GM18526 (cell line): Measurements from ENCODE around the gene PDZD2.

Experiments
- POLR2A ChIP-seq: IDR thresholded peaks from 3 replicates; pipeline ENCODE4 v1.6.1; 2011; ENCODE audit not compliant: insufficient read length; ENCODE audit errors: extremely low read depth

PDZD2 gene

DNA sequence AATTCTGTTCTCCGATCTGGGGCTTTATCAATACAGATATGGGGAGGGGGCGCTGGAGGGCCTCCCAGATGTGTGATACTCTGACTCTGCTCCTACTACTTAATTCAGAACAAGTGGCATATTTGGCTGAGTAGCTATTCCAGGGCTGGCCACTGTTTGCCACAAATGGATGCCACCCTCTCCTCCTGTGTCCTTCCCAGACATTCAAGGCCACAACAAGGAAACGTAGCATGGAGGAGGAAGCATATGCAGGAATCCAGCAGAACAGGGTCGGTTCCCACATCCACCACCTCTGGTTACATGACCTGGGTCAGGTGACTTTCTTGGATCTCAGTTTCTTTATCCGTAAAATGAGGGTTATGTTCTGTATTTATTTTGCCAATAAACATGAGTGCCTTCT, 404.2 kb downstream of the PDZD2 start:
- no peak for TF ChIP-seq POLR2A

DNA sequence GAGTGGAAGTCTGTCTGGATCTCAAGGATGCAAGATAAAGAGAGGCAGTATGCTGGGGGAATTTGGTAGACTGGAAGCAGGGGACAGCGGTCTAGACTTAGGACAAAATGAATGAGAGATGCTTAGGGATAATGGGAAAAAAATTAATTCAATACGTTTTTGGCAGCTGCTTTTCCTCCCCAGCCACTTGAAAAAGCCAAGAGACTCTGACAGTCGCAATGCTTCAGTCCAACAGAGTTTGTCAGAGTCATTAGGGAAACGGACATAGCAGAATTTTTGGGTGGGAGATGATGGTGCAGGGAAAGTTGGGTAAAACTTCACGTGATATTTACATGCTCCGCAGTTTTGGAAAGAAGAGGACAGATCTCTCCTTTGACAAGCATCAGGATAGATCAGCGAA, 405.5 kb downstream of the PDZD2 start:
- TF ChIP-seq POLR2A, result no peak

DNA sequence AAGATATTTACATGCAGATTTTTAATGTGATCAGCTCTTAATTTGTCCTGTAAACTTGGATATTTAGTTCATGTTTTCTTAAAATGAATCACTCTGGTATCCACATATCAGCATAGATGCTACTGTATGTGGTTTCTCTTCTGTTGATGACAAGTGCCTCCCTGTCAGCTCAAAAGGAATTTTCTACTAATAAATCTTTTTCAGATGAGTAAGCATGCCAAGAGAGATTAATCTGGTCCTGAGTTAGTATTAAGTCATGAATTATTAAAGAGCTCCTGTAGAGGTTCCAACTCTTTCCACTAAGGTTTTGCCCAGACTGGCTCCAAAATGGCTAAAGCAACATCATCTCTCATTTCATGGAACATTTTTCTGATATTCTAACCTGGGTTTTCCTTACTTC, 406.0 kb downstream of the PDZD2 start:
- no peak for TF ChIP-seq POLR2A

DNA sequence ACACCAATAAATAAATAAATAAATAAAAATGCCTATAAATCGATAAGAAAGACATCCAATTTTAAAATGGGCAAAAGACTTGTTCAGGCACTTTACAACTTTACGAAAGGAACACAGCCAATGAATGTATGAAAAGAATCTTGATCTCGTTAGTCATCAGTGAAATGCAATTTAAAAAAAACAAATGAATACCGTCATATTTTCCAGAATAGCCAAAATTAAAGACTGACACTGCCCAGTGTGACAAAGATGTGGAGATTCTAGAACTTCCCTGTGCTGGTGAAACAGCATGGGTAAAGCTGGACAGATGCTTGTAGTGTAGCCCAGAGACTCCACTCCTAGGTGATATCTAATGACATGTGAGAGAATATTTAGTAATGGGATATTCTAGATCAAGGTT, 408.1 kb downstream of the PDZD2 start:
- TF ChIP-seq POLR2A, result no peak

DNA sequence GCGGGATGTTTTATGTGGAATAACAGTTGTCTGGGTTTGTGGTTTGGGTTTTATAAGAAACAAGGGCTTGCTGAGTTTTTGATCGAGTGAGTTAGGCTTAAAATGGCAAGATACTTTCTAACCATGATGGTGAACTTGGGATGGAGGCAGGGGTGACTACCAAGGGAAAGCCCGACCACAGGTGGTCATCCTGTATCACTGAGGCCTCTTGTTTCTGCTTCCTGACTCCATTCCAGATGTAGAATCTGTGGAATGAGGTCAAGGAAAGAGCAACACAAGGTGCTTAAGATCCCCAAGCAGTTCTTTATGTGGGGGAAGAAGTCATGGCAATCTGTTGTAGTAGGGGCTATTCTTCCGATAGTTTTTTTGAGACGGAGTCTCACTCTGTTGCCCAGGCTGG, 412.9 kb downstream of the PDZD2 start:
- no peak for TF ChIP-seq POLR2A

DNA sequence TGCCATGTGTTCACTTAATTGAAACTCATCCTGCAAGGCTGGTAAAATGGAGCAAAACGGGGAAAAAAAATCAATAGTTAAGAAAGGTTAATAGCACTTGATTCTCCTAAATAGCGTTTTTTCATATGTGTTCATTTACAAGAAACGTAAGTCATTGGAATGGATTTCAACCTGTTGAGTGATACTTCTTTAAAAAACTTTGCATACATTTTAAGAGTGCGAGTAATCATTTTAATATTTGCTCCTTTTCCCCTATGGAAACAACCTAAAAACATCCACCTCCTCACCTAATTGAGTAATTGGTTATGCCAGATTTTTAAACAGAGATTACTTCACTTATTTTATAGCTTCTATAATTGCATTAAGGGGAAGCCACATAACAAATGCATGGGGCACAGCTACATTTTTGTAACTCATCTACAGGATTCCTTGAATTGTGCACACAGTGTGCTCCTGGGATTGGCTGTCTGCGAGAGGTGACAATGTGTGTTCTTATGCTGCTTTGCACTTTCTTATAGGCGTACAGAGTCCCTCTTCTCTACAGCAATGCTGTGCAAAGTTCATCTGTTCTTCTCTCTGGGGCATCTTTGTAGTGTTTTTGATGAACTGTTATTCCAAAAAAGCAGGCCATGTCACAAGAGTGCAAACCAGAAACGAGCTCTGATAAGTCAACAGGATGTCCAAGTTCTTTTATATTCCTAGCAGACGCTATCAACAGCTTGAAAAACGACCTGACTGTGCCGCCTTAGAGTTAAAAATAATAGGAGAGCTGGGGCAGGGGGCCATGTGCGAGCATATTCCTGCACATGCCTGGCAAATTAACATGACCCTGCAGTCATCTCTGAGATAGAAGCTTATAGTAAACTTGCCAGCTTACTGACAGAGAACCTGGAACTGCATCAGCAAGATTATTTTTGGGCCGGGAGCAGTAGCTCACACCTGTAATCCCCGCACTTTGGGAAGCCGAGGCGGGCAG, 417.2 kb downstream of the PDZD2 start:
- TF ChIP-seq POLR2A, result no peak

DNA sequence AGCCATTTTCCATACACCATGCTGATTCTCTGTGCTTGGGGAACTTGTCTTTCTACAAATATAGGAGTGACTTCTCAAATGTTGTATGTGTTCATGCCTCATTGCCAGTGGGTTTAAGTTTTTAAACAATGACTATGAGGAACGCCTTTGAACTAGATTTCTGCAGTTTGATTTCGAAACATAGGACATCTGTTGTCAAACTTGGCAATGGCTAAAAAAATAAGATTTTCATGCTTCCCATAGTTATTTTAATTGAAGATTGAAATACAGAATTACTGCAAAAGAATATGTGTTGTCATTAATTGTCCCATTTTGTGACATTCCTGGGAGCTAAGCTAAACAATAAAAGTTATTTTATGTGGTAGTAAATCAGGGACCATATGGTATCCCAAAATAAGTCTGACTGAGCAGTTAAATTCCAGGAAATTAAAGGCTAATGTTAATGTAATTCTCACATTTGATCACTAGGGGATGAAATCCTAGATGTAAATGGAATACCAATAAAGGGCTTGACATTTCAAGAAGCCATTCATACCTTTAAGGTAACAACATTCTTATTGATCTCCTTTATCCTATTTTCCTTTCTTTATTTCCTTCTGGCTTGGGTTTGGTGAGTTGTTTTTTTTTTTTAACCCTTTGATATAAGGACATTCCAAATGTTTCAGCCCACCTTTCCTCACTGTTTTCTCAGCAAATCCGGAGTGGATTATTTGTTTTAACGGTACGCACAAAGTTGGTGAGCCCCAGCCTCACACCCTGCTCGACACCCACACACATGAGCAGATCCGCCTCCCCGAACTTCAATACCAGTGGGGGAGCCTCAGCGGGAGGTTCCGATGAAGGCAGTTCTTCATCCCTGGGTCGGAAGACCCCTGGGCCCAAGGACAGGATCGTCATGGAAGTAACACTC, 418.5 kb downstream of the PDZD2 start:
- TF ChIP-seq POLR2A, result no peak

DNA sequence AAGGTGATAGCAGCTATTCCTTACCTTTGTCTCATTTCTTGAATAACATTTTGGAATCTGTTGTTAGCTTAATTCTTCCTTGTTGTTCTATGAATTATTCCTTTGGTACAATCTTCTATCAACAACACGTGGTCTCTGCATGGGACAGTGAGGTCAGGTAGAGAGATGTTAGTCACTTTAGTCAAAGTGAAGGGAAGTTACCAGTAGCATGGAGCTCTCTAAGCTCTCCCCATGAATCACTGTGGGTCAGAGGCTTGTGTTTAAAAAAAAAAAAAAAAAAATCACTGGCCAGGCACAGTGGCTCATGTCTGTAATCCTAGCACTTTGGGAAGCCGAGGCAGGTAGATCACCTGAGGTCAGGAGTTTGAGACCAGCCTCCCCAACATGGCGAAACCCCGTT, 419.2 kb downstream of the PDZD2 start:
- TF ChIP-seq POLR2A, result no peak

DNA sequence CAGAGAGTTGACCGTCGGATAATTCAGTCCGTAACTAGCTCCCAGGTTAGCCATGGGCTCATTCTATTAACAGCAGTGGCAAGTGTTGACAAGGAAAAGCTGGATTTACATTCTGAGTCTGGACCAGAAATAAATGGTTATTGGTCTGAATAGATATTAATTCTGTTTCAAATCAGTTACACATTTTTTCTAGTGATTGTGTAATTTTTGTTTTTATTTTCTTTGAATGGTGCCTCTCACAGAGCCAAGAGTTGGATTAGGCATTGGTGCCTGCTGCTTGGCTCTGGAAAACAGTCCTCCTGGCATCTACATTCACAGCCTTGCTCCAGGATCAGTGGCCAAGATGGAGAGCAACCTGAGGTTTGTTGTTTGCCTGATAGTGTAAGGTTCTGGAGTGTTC, 420.1 kb downstream of the PDZD2 start:
- no peak for TF ChIP-seq POLR2A

DNA sequence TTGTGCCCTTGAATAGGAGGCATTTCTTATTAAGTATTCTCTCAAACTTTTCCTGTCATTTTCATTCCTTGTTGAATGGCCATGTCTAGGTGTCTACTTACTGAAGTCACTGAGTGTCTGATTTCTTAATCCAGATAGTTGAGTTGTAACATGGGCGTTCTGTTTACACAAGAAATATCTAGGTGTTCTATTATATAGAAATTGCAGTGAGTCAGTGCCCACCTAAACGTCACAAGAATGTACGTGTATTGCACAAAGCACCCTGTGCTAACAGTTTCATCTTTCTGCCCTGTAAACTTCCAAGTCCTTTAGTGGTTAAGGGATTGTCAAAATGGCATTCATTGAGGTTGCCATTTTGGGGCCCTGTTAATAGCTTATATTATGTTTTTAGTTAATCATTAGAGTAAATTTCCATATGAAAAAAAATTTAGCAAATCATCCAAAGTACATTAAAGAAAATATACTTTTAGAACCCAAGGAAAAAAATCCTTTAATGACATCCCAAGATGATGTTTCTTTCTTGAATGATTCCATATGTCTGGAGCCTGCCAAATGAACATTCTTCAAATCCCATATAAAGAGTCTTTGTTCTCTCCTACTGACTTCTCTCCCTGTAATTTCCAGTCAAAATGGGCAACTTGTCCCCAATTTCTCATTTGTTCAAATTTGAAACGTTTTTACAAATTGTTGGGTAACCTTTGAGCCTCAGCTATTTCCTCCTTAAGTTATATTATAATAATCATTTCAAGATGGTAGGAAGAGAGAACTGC, 421.0 kb downstream of the PDZD2 start:
- TF ChIP-seq POLR2A, result no peak

DNA sequence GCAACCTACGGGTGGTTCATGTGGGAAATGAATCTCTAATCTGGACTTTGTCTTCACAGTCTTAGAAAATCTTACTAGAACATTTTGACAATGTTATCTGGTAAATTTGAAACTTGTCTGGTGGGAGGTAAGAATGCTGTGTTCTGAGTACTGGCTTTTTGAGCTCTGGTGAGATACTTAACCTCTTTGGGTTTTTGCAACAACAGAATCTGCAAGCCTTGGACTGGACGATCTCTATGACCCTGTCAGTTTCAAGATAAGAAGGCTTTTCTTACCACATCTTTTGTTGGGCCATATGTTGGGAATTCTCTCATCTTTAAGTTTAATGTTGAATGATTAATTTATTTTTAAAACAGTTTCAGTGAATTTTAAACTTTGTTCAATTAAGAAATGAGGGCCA, 422.3 kb downstream of the PDZD2 start:
- no peak for TF ChIP-seq POLR2A

DNA sequence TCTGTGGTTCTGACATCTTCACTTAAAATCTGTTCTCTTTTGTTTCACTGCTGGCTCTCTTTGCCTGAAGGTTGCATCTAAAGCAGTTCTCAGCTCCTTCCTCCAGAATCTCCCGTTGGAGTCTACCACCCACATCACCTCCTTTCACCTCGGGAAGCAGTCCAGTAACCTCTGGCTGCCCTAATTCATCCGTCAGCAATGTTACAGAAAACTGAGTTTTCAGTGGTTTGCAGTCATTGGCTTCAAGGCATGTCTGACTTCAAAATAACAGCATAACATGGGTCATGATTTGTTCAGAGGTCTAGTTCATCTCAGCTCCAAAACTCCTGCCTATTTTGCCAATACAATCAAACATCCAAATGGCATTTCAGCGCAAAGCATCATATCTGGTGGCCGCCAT, 427.5 kb downstream of the PDZD2 start:
- TF ChIP-seq POLR2A, result no peak

DNA sequence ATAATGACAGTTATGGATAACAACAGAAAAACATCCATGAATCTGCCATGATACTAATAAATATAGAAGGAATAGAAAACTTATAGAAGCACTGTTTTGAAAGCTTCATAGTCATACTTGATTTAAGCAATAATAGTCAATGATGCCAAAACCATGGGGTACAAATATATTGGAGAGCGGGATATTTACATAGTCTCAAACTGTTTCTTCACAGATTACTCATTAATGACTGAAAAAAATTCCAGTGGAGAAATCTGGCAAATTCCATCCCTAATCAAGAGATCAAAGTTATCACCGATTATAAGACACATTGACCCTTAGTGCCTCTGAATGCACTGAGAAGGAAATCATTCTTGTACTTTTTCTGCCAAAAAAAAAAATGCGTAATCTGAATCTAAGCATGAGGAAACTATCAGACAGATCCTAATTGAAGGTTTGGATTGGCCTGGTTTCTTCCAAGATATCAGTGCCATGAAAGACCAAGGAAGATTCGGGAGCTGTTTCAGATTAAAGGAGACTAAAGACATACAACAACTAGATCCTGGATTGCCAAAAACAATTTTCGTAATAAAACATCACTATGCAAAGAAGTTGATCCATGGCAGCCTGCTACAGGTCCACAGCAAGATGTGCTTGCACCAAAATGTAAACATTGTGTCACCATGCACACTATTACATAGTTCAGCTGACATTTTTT, 429.0 kb downstream of the PDZD2 start:
- no peak for TF ChIP-seq POLR2A

DNA sequence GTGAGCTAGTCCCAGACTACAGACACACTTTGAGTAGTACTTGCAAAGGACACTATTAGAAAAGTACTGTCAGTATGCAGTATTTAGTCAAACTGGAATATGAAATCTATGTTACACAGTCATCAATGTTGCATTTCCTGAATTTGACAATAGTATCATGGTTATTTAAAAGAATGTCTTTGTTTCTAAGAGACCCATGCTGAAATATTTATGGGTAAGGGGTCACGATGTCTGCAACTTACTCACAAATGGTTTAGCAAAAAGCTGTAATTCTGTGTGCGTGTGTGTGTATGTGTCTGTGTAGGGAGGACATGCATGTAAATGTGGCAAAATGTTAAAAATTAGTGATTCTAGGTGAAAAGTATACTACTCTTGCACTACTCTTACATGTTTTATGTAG, 429.6 kb downstream of the PDZD2 start:
- TF ChIP-seq POLR2A, result no peak

DNA sequence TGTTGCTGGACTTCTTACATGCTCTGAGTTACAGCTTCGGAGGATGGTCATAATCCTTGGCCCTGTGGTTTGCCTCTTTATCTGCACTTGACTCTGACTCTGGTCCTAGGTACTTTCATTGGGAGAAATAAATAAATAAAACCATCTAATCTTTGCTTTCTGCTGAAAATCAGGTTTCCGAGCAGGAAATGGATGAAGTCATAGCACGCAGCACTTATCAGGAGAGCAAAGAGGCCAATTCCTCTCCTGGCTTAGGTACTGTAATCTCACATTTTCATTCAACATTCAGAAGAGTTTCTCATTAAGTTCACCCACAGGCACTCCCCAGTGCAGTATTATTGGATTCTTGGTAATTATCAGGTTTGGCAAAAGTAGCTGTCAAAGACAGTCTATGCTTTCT, 430.5 kb downstream of the PDZD2 start:
- TF ChIP-seq POLR2A, result no peak
